PC-9 (cell line): ENCODE measurements around the gene CEMIP2.

Experiments used
- EZH2 ChIP-seq: fragments of 200-600 bp; sonication (generic); IDR thresholded peaks from 2 replicates; pipeline ENCODE4 v1.8.0; 2017; ENCODE audit warnings: antibody characterized with exemption, low read depth
- TF ChIP-seq, protein P1 (sequence below): fragments of 200-600 bp; sonication (generic); conservative IDR thresholded peaks from 2 replicates; pipeline ENCODE4 v1.6.1; 2017; ENCODE audit warnings: mixed run types, antibody characterized with exemption, mild to moderate bottlenecking, moderate library complexity

DNA sequence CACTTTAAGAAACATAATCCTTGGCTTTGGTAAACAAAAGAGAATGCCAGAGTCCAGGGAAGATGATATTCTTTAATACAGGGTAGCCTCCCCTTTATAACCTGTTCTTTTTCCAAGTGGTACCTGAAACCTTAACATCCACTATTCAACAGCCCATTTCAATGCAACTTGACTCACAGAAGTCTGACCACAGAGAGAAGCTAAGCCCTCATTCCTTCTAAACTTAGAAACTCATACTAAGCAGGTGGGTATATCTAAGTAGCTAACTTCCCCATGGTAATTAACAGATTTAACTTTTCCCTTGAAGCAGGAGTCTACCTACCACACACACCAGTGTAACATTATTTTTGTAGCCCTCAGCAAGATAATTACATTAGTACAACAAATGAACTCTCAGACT is 91.9 kb downstream of the CEMIP2 start:
- TF ChIP-seq, protein P1, sequence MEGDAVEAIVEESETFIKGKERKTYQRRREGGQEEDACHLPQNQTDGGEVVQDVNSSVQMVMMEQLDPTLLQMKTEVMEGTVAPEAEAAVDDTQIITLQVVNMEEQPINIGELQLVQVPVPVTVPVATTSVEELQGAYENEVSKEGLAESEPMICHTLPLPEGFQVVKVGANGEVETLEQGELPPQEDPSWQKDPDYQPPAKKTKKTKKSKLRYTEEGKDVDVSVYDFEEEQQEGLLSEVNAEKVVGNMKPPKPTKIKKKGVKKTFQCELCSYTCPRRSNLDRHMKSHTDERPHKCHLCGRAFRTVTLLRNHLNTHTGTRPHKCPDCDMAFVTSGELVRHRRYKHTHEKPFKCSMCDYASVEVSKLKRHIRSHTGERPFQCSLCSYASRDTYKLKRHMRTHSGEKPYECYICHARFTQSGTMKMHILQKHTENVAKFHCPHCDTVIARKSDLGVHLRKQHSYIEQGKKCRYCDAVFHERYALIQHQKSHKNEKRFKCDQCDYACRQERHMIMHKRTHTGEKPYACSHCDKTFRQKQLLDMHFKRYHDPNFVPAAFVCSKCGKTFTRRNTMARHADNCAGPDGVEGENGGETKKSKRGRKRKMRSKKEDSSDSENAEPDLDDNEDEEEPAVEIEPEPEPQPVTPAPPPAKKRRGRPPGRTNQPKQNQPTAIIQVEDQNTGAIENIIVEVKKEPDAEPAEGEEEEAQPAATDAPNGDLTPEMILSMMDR, result no peak
- no peak for TF ChIP-seq EZH2
